H1 (cell line): ENCODE results near the gene COX5A. TPM values are rescaled to one million over a fixed set of nuclear protein-coding genes. Genes with fewer than 3 reads are reported as not detected.

Experiments used
- CTCF ChIA-PET: fragments of 300-600 bp; sonication (Branson Sonifier 250); formaldehyde crosslinking; loops from one replicate; lab custom pipeline; 2021; ENCODE audit not compliant: partially characterized antibody; lab: Charles Lee
- POLR2A ChIA-PET: fragments of 300-600 bp; sonication (Branson Sonifier 250); formaldehyde crosslinking; loops from one replicate; lab custom pipeline; 2021; ENCODE audit warnings: inconsistent platforms; ENCODE audit not compliant: partially characterized antibody; lab: Charles Lee
- DNase-seq, 2 experiments: peaks; one replicate each; pipeline versions ENCODE4 v3.0.0 to v3.0.0-alpha.2; 2010 to 2022; ENCODE audit warnings: low spot score in 2 of 2, low read depth in 1 of 2, mixed read lengths in 1 of 2
- FAIRE-seq: peaks from 2 replicates; lab custom pipeline; 2011; peaks lifted over from hg19 to GRCh38; lab: Jason Lieb, UNC
- H2AFZ ChIP-seq: 2 replicates; pipeline ENCODE4 v1.8.1; 2012; ENCODE audit warnings: low read length, inconsistent platforms
- H2AK5ac ChIP-seq: 2 replicates; pipeline ENCODE4 v1.6.1; 2013; ENCODE audit warnings: low read depth, low read length
- H2BK120ac ChIP-seq: replicated peaks from 2 replicates; pipeline ENCODE3; 2013; ENCODE audit warnings: low read depth, low read length, inconsistent platforms
- H2BK12ac ChIP-seq: 2 replicates; pipeline ENCODE4 v1.6.1; 2013; ENCODE audit warnings: low read depth, low read length
- H2BK15ac ChIP-seq: 2 replicates; pipeline ENCODE4 v1.6.1; 2013; ENCODE audit warnings: low read length
- H2BK20ac ChIP-seq: 2 replicates; pipeline ENCODE4 v1.6.1; 2013; ENCODE audit warnings: low read length
- H2BK5ac ChIP-seq: 2 replicates; pipeline ENCODE4 v1.6.1; 2013; ENCODE audit warnings: low read depth, low read length
- H3K14ac ChIP-seq: 2 replicates; pipeline ENCODE4 v1.6.1; 2013; ENCODE audit warnings: inconsistent platforms; ENCODE audit not compliant: insufficient read length
- H3K18ac ChIP-seq: 2 replicates; pipeline ENCODE4 v1.6.1; 2013; ENCODE audit warnings: low read length; ENCODE audit errors: extremely low read depth
- H3K23ac ChIP-seq: 2 replicates; pipeline ENCODE4 v1.6.1; 2013; ENCODE audit warnings: inconsistent platforms; ENCODE audit not compliant: insufficient read length
- H3K23me2 ChIP-seq: 2 replicates; pipeline ENCODE4 v1.6.1; 2013; ENCODE audit warnings: low read depth, low read length
- H3K27ac ChIP-seq: 2 replicates; pipeline ENCODE4 v1.6.1; 2011; ENCODE audit warnings: low read depth, low read length, inconsistent platforms
- H3K27me3 ChIP-seq, 4 experiments: replicated peaks in 1 of 4; 1 replicate in 1 of 4; 2 replicates in 3 of 4; pipeline versions ENCODE4 v1.6.1 to v1.8.1; 2011 to 2013; ENCODE audit warnings: low read length in 3 of 4, mild to moderate bottlenecking in 3 of 4, inconsistent platforms in 2 of 4, mixed read lengths in 2 of 4, moderate library complexity in 1 of 4; ENCODE audit not compliant: control insufficient read depth in 3 of 4, insufficient read depth in 3 of 4; ENCODE audit errors: extremely low read depth in 1 of 4
- H3K36me3 ChIP-seq, 4 experiments: 2 replicates each; pipeline versions ENCODE4 v1.6.1 to v1.8.1; 2011 to 2013; ENCODE audit warnings: mild to moderate bottlenecking in 4 of 4, low read length in 3 of 4, moderate library complexity in 2 of 4, control low read depth in 1 of 4, inconsistent platforms in 1 of 4; ENCODE audit not compliant: insufficient read depth in 4 of 4, control insufficient read depth in 2 of 4
- H3K4ac ChIP-seq: replicated peaks from 2 replicates; pipeline ENCODE3; 2013; ENCODE audit warnings: low read length, low read depth, mixed read lengths, inconsistent platforms; ENCODE audit not compliant: insufficient read length
- H3K4me1 ChIP-seq, 4 experiments: replicated peaks in 1 of 4; 1 replicate in 1 of 4; 2 replicates in 3 of 4; pipeline versions ENCODE4 v1.6.1 to v1.8.1; 2011 to 2013; ENCODE audit warnings: low read length in 3 of 4, inconsistent platforms in 2 of 4, mixed read lengths in 1 of 4; ENCODE audit not compliant: insufficient read depth in 4 of 4, control insufficient read depth in 3 of 4
- H3K4me2 ChIP-seq, 2 experiments: 2 replicates each; pipeline versions ENCODE4 v1.6.1 to v1.8.1; 2011 to 2013; ENCODE audit warnings: low read depth in 2 of 2, low read length in 2 of 2, control low read depth in 1 of 2, inconsistent platforms in 1 of 2, mild to moderate bottlenecking in 1 of 2; ENCODE audit not compliant: insufficient read depth in 1 of 2
- H3K4me3 ChIP-seq, 4 experiments: fragments of 200-600, 300-600 bp in 1 of 4; sonication (generic), shearing (Covaris generic), sonication (Bioruptor Twin) in 1 of 4; 2 replicates each; pipeline versions ENCODE4 v1.5.1 to v1.8.1; 2011 to 2016; ENCODE audit warnings: low read length in 4 of 4, low read depth in 3 of 4, control low read depth in 2 of 4, inconsistent platforms in 2 of 4, mild to moderate bottlenecking in 2 of 4, mixed read lengths in 1 of 4, moderate library complexity in 1 of 4; ENCODE audit not compliant: insufficient read depth in 2 of 4; ENCODE audit errors: extremely low read depth in 1 of 4
- H3K56ac ChIP-seq: replicated peaks from 2 replicates; pipeline ENCODE3; 2013; ENCODE audit warnings: low read depth, mild to moderate bottlenecking, mixed read lengths, low read length, inconsistent platforms; ENCODE audit not compliant: insufficient read length
- H3K79me1 ChIP-seq: 2 replicates; pipeline ENCODE4 v1.6.1; 2013; ENCODE audit warnings: low read depth, low read length, control low read depth
- H3K79me2 ChIP-seq, 2 experiments: 2 replicates each; pipeline versions ENCODE4 v1.6.1 to v1.8.1; 2012 to 2013; ENCODE audit warnings: low read length in 2 of 2, mild to moderate bottlenecking in 2 of 2, inconsistent platforms in 1 of 2; ENCODE audit not compliant: insufficient read depth in 2 of 2, control insufficient read depth in 1 of 2
- H3K9ac ChIP-seq, 4 experiments: replicated peaks in 1 of 4; 1 replicate in 1 of 4; 2 replicates in 3 of 4; pipeline versions ENCODE4 v1.6.1 to v1.8.1; 2011 to 2013; ENCODE audit warnings: low read depth in 3 of 4, low read length in 3 of 4, control low read depth in 2 of 4, mild to moderate bottlenecking in 2 of 4, moderate library complexity in 2 of 4, inconsistent platforms in 1 of 4; ENCODE audit errors: extremely low read depth in 1 of 4
- H3K9me3 ChIP-seq, 2 experiments: 2 replicates each; pipeline versions ENCODE4 v1.6.1 to v1.8.1; 2012 to 2013; ENCODE audit warnings: mild to moderate bottlenecking in 2 of 2, moderate library complexity in 2 of 2, control low read depth in 1 of 2, inconsistent platforms in 1 of 2, low read depth in 1 of 2, low read length in 1 of 2, mixed read lengths in 1 of 2; ENCODE audit not compliant: insufficient read depth in 2 of 2
- H4K20me1 ChIP-seq, 2 experiments: replicated peaks in 1 of 2; 2 replicates each; pipeline versions ENCODE3 to v1.8.1; 2011 to 2013; ENCODE audit warnings: inconsistent platforms in 2 of 2, low read length in 2 of 2, mild to moderate bottlenecking in 1 of 2; ENCODE audit not compliant: insufficient read depth in 2 of 2, control insufficient read depth in 1 of 2
- H4K5ac ChIP-seq: 2 replicates; pipeline ENCODE4 v1.6.1; 2013; ENCODE audit warnings: low read length, low read depth, mixed read lengths, inconsistent platforms; ENCODE audit not compliant: insufficient read length
- H4K8ac ChIP-seq: 2 replicates; pipeline ENCODE4 v1.8.0; 2013; ENCODE audit warnings: mild to moderate bottlenecking, moderate library complexity, low read length, inconsistent platforms; ENCODE audit not compliant: insufficient read depth; ENCODE audit errors: extremely low read depth
- H4K91ac ChIP-seq: replicated peaks from 2 replicates; pipeline ENCODE3; 2013; ENCODE audit warnings: low read length, mixed read lengths, inconsistent platforms; ENCODE audit not compliant: insufficient read length
- ASH2L ChIP-seq: fragments of 200-600, 300-600 bp; sonication (generic); IDR thresholded peaks from one replicate; pipeline ENCODE4 v1.7.1; 2017; ENCODE audit warnings: low read length
- CHD1 ChIP-seq: IDR thresholded peaks from 2 replicates; pipeline ENCODE4 v1.6.1; 2012; ENCODE audit warnings: low read depth, low read length, improper control_type of control experiment
- EZH2 ChIP-seq: fragments of 200-600 bp; sonication (generic); IDR thresholded peaks from 2 replicates; pipeline ENCODE4 v1.7.1; 2012; ENCODE audit warnings: low read depth, mild to moderate bottlenecking, moderate library complexity, low read length, inconsistent platforms; ENCODE audit not compliant: severe bottlenecking
- KDM1A ChIP-seq: fragments of 200-600, 300-600 bp; sonication (generic); IDR thresholded peaks from 2 replicates; pipeline ENCODE4 v1.7.1; 2016; ENCODE audit warnings: mild to moderate bottlenecking, low read length, borderline replicate concordance
- YY1 ChIP-seq: IDR thresholded peaks from 2 replicates; pipeline ENCODE4 v1.6.1; 2011; ENCODE audit warnings: low read depth, mild to moderate bottlenecking, low read length
- WGBS, 2 experiments: shearing (Covaris generic) in 1 of 2; methylation state at CpG; one replicate each; pipeline versions ENCODE4 v1.1.6 to v1.1.7; 2013 to 2015; ENCODE audit warnings: low lambda C conversion rate in 2 of 2, mixed read lengths in 2 of 2, inconsistent platforms in 1 of 2, low coverage in 1 of 2, missing lambda C conversion rate in 1 of 2; ENCODE audit not compliant: insufficient replicate concordance in 2 of 2, insufficient coverage in 1 of 2, insufficient read length in 1 of 2; ENCODE audit errors: extremely low coverage in 1 of 2, missing lambda C conversion rate in 1 of 2; 5-methylcytosine and 5-hydroxymethylcytosine counted together
- polyA plus RNA-seq, 7 experiments: library from polyadenylated mRNA; depleted of rRNA in 3 of 7; stranded (reverse) in 5 of 7; unstranded in 2 of 7; fragments of >200 nt in 5 of 7; fragments of 200-250 nt in 2 of 7; gene quantifications; 1 replicate in 5 of 7; 2 replicates in 1 of 7; 4 replicates in 1 of 7; pipeline versions ENCODE4 v1.2.1 to v1.2.3, GENCODE V29; 2011 to 2013; ENCODE audit warnings: missing spikeins in 2 of 7, mixed read lengths in 2 of 7
- total RNA-seq: library from RNA; stranded (reverse); fragmentation: NEBNext Ultra II Directional; extraction: Animal tissue kit (Norgen Biotek cat#: 25700); gene quantifications from 2 replicates; pipeline ENCODE4 v1.2.1, GENCODE V29; 2021
- TF ChIP-seq, protein P1 (sequence below): IDR thresholded peaks from 2 replicates; pipeline ENCODE4 v1.6.1; 2012; ENCODE audit warnings: inconsistent platforms

The COX5A gene
- total and polyA plus RNA-seq, 2 of the 8 experiments (the other 6 are each of a cell fraction or from before 2014, with no cell fraction given) = 270 to 367 TPM

DNA sequence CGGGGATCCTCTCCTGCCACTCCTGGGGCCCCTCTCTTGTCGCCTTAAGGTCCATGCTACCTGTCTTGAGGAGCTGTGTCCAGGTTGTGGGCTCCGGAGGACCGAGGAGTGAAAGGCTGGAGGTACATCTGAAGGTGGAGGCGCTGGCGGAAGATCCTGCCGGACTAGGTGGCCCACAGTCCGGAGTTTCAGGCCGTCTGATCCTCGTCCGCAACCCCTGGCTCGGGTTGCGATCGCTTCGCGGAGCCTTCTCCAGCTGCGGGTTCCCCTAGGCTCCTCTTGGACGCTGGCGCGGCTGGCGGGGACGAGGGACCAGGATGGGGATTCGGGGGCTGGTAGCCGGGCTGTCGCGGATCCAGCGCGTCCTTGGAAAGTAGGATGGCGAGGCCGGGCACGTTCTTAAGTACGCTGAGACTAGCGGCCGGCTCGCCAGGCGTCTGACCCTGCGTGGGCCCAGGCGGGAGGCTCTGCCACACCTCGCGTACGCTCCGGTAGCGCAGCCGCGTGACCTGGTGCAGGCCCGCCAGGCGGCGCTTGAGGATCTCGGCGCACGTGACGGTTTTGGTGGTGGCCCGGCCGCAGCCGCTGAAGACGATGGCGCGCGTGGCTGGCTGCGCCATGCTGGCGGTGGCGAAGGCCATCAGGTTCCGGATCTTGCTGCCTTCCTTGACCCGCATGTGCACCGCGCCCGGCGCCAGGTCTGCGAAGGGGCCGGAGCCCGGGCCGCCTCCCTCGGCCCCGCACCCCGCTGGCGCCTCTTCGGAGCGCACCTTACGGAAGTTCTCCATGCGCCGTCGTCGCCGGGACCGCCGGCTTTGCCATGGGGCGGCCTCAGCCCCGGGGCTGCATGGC lies 18.1 kb upstream of the COX5A start:
- CTCF ChIA-PET = interaction anchor here (0.6 to 4.6 kb wide), 18 partner anchors 8 to 184 kb away, joined by 3 to 20 read pairs (median 4); partner anchors contain the start of genes COX5A and SCAMP5
- H3K27me3 ChIP-seq = peaks cover 5 to 34% (median 33%) of the 10 kb centered on the region in 4 experiments
- no peak overlapping the region for H2AK5ac ChIP-seq
- FAIRE-seq = no peak
- no peaks in the 10 kb centered on the region for H3K9me3 ChIP-seq
- peaks cover 38% of the 10 kb centered on the region for H3K23me2 ChIP-seq
- peak overlapping the region; percentile 92; the same call in 1 of the 2 replicates for H2BK12ac ChIP-seq
- 4% methylated on average over 84 of the region's 88 CpGs; no CpG with 5 or more reads in 1 of the 2 experiments for WGBS, 2 experiments
- no peak overlapping the region; the same call in 1 of the 2 replicates for H2BK15ac ChIP-seq
- H3K14ac ChIP-seq = no peak overlapping the region
- no peak overlapping the region for H2AFZ ChIP-seq
- peak overlapping the region; percentile 35 to 89 (median 56); a peak in 6 of 7 replicates for H3K9ac ChIP-seq
- DNase-seq = peak in 1 of 2 experiments; percentile 84
- 0 out of 2 replicates have a peak, but pooled peaks cover 1% of the 10 kb centered on the region for H3K79me1 ChIP-seq
- POLR2A ChIA-PET = interaction anchor here (0.7 to 5.7 kb wide), 14 partner anchors 9 to 249 kb away, joined by 3 to 29 read pairs (median 5); partner anchors contain the start of genes C15orf39, COX5A, FAM219B and PPCDC
- H3K18ac ChIP-seq = peak overlapping the region; percentile 93
- peak overlapping the region; percentile 49; the same call in 1 of the 2 replicates for H2BK5ac ChIP-seq
- H3K79me2 ChIP-seq = peaks cover 0 to 19% of the 10 kb centered on the region in 2 experiments; a peak in 2 of 4 replicates
- H4K20me1 ChIP-seq = peaks cover 0 to 4% of the 10 kb centered on the region in 2 experiments
- H4K5ac ChIP-seq = peak overlapping the region; percentile 61
- no peaks in the 10 kb centered on the region for H3K36me3 ChIP-seq
- H3K4ac ChIP-seq = peak overlapping the region; percentile 3
- H3K4me2 ChIP-seq = peak overlapping the region; percentile 95 to 98
- peaks cover 0 to 24% (median 13%) of the 10 kb centered on the region in 4 experiments; a peak in 6 of 7 replicates for H3K4me1 ChIP-seq
- peak overlapping the region; percentile 97 for H4K91ac ChIP-seq
- H3K23ac ChIP-seq = no peak overlapping the region
- H2BK20ac ChIP-seq = no peak overlapping the region
- peak overlapping the region; percentile 91 for H4K8ac ChIP-seq
- H2BK120ac ChIP-seq = peak overlapping the region; percentile 54
- peak overlapping the region; percentile 41 to 77 (median 69) for H3K4me3 ChIP-seq
- H3K27ac ChIP-seq = peak overlapping the region; percentile 33; the same call in 1 of the 2 replicates
- peak overlapping the region; percentile 56 for H3K56ac ChIP-seq
- TF ChIP-seq, protein P1, sequence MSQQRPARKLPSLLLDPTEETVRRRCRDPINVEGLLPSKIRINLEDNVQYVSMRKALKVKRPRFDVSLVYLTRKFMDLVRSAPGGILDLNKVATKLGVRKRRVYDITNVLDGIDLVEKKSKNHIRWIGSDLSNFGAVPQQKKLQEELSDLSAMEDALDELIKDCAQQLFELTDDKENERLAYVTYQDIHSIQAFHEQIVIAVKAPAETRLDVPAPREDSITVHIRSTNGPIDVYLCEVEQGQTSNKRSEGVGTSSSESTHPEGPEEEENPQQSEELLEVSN = peak; percentile 98
- 0 out of 2 replicates have a peak, but pooled peaks have one; percentile 47 for TF ChIP-seq YY1
- 0 out of 2 replicates have a peak, but pooled peaks have one; percentile 18 for TF ChIP-seq KDM1A
- TF ChIP-seq CHD1 = no peak
- peak; percentile 61 for TF ChIP-seq EZH2
- TF ChIP-seq ASH2L = peak; percentile 69
